HG02973 (cell line): ENCODE data around the gene SCAI.
"Not testable (repeated sequence)": the region's sequence is repeated elsewhere in the genome, so short reads cannot be mapped to it uniquely, and the experiment has no call there.

Source experiments
- ATAC-seq: cut with Tn5 transposase; IDR thresholded peaks from one replicate; pipeline ENCODE4 v1.9.1; 2021; ENCODE audit warnings: moderate library complexity; ENCODE audit not compliant: unreplicated experiment

The SCAI gene

GRCh38 chr9:125143377-125144090 lies at the start of gene SCAI:
SCAI (minus strand) TSS chr9:125143528; CDS start chr9:125143437, 91 bp downstream.
- ATAC-seq, result peak; percentile 97

DNA sequence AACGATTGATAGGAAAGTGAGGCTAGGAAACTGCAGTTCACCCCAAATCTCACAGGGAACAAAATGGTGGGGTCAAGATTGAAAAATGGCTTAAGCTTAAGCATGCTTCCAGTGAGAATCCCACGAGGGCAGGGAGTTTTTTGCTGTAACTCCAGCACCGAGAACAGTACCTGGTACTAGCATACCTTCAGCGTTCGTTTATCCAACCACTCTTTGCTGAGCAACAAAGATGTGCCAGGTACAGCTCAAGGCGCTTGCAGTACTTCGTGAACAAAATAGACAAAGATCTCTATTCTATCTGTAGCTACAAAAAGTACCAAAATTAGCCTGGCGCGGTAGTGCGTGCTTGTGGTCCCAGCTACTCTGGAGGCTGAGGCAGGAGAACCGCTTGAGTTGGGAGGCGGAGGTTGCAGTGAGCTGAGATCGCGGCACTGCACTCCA lies 47.1 kb upstream of the SCAI start:
- no peak for ATAC-seq

GRCh38 chr9:125189361-125190289 lies 46.3 kb upstream of the SCAI start, which contains the start of gene PPP6C:
PPP6C (minus strand) TSS chr9:125189803; CDS start chr9:125189718, 85 bp downstream.
- peak; percentile 95 for ATAC-seq

DNA sequence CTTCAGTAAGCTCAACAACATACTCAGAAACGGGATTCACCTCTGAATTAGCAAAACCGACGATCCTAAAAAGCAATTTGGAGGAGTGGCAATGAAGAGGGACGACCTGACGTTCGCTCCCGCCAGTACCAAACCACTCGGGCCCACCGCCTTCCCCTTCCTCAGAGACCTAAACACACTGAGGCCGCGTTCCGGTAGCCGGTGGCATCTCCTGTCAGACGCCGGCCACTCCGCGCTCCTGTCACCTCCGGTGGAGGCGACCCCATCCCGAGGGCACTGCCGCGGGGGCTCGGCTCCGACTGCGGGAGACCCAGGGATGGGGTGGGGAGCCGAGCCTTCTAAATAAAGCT lies 45.7 kb upstream of the SCAI start:
- ATAC-seq, result peak; percentile 17

DNA sequence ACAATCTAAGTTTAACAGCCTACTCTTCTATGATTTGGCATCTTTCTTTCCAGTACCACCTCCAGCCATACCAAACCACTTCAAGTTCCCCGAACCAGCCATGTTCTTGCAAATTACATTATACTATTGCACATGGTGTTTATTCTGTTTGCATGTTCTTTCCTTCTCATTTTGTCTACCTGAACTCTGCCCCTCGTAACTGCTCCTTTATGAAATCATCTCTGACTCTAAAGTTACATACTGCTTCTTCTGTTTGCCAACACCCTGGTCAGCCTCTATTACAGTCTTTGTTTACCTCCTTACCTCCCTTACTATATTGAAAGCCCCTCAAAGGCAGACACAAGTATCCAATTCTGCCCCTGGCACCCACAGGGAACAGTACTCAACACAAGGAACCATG lies 40.2 kb upstream of the SCAI start:
- no peak for ATAC-seq

DNA sequence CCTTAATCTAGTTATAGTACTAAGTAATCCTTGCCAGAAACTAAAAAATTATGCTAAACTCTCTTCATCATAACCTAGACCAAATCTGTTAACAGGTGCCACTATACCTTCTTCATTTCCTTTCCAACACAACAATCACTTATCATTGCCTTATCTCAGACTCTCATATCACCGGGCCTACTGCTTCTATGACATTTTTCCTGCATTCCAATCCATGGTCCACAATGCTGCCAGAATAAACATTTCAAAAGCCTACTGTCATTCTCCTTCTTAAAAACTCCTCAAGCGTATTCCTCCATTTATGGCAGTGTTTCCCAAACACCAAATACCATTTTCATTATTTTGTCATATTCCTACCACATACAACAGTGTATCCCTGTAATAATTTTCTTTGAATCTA lies 39.7 kb upstream of the SCAI start:
- no peak for ATAC-seq

GRCh38 chr9:125181756-125182155 lies 38.4 kb upstream of the SCAI start:
- ATAC-seq, result not testable (repeated sequence)

- no peak for ATAC-seq
These were observed 37.5 kb upstream of the SCAI start for GRCh38 chr9:125180876-125181275.

- ATAC-seq, result not testable (repeated sequence)
These were observed 36.4 kb upstream of the SCAI start for GRCh38 chr9:125179776-125180175.

- no peak for ATAC-seq
These were observed 34.6 kb upstream of the SCAI start for GRCh38 chr9:125177888-125178287.

DNA sequence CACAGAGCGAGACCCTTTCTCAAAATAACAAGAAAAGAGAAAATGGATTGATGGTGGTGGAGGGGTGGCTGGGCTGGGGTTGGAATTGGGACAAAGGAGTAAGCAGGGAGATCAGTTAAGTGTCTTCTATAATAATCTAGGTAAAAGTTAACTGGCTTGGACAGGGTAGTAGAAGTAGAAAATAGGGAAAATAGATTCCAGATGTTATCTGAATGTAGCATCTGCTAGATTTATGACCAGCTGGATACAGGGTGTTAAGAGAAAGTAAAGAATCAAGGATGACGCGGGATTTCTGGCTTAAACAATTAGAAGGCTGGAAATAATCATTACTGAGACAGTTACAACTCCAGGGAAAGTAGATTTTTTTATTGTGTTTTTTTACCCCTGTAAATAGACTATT lies 33.3 kb upstream of the SCAI start:
- ATAC-seq, result no peak

GRCh38 chr9:125172031-125172755 lies 28.9 kb upstream of the SCAI start:
- ATAC-seq, result no peak

DNA sequence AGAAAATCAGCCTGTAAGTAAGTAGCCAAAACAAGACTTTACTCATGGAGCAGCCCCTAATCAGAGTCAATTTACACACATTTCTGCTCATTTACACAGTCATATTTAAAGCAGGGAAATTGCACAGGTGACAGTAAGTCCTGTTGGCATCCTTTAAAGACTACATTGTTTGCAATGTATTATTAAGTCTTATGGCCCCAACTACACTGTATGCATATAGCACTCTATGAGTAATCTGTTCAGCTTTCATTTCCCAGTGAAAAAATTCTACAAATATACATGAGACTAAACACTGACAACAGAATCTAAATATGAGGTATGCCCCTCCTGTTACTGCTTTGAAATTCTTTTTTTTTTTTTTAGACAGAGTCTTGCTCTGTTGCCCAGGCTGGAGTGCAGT lies 26.6 kb upstream of the SCAI start:
- ATAC-seq, result no peak

- no peak for ATAC-seq
These were observed 23.4 kb upstream of the SCAI start for GRCh38 chr9:125166762-125167161.

DNA sequence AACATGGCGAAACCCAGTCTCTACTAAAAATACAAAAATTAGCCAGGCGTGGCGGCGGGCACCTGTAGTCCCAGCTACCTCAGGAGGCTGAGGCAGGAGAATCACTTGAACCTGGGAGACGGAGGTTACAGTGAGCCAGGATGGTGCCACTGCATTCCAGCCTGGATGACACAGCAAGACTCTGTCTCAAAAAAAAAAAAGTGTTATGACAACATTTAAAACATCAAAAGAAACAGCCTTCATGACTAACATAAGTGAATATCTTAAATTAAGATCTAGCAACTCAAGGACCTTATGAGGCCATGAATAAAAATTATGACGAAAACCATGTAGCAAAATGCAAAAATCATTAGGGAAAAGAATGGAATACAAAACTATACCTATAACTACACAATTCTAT lies 19.6 kb upstream of the SCAI start:
- ATAC-seq, result not testable (repeated sequence)

GRCh38 chr9:125161284-125161918 lies 18.1 kb upstream of the SCAI start:
- ATAC-seq, result no peak

- ATAC-seq, result no peak
These were observed 17.4 kb upstream of the SCAI start for GRCh38 chr9:125160750-125161149.

DNA sequence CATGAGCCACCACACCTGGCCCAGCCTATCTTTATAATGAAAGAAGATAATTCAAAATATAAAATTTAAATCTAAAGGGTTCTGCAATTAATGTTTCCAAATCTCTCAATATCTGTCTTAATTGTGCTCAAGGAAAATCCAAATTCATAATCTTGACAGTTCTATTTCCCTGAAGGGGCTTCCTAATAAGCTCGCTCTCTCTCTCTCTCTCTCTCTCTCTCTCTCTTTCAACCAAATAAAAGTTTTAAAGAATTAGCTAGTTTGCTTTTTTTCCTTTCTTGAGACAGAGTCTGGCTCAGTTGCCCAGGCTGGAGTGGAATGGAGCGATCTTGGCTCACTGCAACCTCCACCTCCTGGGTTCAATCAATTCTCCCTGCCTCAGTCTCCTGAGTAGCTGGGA lies 13.2 kb upstream of the SCAI start:
- no peak for ATAC-seq

- ATAC-seq, result no peak
These were observed 10.5 kb upstream of the SCAI start for GRCh38 chr9:125153712-125154367.

DNA sequence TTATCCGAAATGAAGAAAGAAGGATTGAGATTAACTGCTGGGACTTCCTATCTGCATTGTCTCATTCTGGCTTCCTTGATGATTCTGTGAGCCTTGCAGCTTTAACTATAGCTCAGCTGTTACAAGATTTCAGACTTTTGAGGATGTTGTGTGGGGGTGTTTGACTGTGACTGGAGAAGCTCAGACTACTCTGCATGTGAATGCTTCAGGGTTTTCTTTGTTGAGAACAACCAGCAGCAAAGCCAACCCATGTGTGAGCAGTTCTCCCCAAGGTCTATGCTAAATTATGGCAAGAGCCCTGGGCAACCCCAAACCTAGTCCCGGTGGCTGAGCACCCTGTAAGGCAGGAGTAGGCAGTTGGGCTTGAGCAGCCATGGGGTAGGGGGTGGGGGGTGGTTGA lies 8.4 kb upstream of the SCAI start:
- no peak for ATAC-seq
